H1 (cell line): ENCODE measurements around the gene HOXA10. TPM values are rescaled to one million over a fixed set of nuclear protein-coding genes. Genes with fewer than 3 reads are reported as not detected.

Source experiments
- CTCF ChIA-PET: fragments of 300-600 bp; sonication (Branson Sonifier 250); formaldehyde crosslinking; loops from one replicate; lab custom pipeline; 2021; ENCODE audit not compliant: partially characterized antibody; lab: Charles Lee
- POLR2A ChIA-PET: fragments of 300-600 bp; sonication (Branson Sonifier 250); formaldehyde crosslinking; loops from one replicate; lab custom pipeline; 2021; ENCODE audit warnings: inconsistent platforms; ENCODE audit not compliant: partially characterized antibody; lab: Charles Lee
- DNase-seq, 2 experiments: peaks; one replicate each; pipeline versions ENCODE4 v3.0.0 to v3.0.0-alpha.2; 2010 to 2022; ENCODE audit warnings: low spot score in 2 of 2, low read depth in 1 of 2, mixed read lengths in 1 of 2
- FAIRE-seq: peaks from 2 replicates; lab custom pipeline; 2011; peaks lifted over from hg19 to GRCh38; lab: Jason Lieb, UNC
- H2AFZ ChIP-seq: 2 replicates; pipeline ENCODE4 v1.8.1; 2012; ENCODE audit warnings: low read length, inconsistent platforms
- H2AK5ac ChIP-seq: 2 replicates; pipeline ENCODE4 v1.6.1; 2013; ENCODE audit warnings: low read depth, low read length
- H2BK120ac ChIP-seq: replicated peaks from 2 replicates; pipeline ENCODE3; 2013; ENCODE audit warnings: low read depth, low read length, inconsistent platforms
- H2BK12ac ChIP-seq: 2 replicates; pipeline ENCODE4 v1.6.1; 2013; ENCODE audit warnings: low read depth, low read length
- H2BK15ac ChIP-seq: 2 replicates; pipeline ENCODE4 v1.6.1; 2013; ENCODE audit warnings: low read length
- H2BK20ac ChIP-seq: 2 replicates; pipeline ENCODE4 v1.6.1; 2013; ENCODE audit warnings: low read length
- H2BK5ac ChIP-seq: 2 replicates; pipeline ENCODE4 v1.6.1; 2013; ENCODE audit warnings: low read depth, low read length
- H3K14ac ChIP-seq: 2 replicates; pipeline ENCODE4 v1.6.1; 2013; ENCODE audit warnings: inconsistent platforms; ENCODE audit not compliant: insufficient read length
- H3K18ac ChIP-seq: 2 replicates; pipeline ENCODE4 v1.6.1; 2013; ENCODE audit warnings: low read length; ENCODE audit errors: extremely low read depth
- H3K23ac ChIP-seq: 2 replicates; pipeline ENCODE4 v1.6.1; 2013; ENCODE audit warnings: inconsistent platforms; ENCODE audit not compliant: insufficient read length
- H3K23me2 ChIP-seq: 2 replicates; pipeline ENCODE4 v1.6.1; 2013; ENCODE audit warnings: low read depth, low read length
- H3K27ac ChIP-seq: 2 replicates; pipeline ENCODE4 v1.6.1; 2011; ENCODE audit warnings: low read depth, low read length, inconsistent platforms
- H3K27me3 ChIP-seq, 4 experiments: replicated peaks in 1 of 4; 1 replicate in 1 of 4; 2 replicates in 3 of 4; pipeline versions ENCODE4 v1.6.1 to v1.8.1; 2011 to 2013; ENCODE audit warnings: low read length in 3 of 4, mild to moderate bottlenecking in 3 of 4, inconsistent platforms in 2 of 4, mixed read lengths in 2 of 4, moderate library complexity in 1 of 4; ENCODE audit not compliant: control insufficient read depth in 3 of 4, insufficient read depth in 3 of 4; ENCODE audit errors: extremely low read depth in 1 of 4
- H3K36me3 ChIP-seq, 4 experiments: 2 replicates each; pipeline versions ENCODE4 v1.6.1 to v1.8.1; 2011 to 2013; ENCODE audit warnings: mild to moderate bottlenecking in 4 of 4, low read length in 3 of 4, moderate library complexity in 2 of 4, control low read depth in 1 of 4, inconsistent platforms in 1 of 4; ENCODE audit not compliant: insufficient read depth in 4 of 4, control insufficient read depth in 2 of 4
- H3K4ac ChIP-seq: replicated peaks from 2 replicates; pipeline ENCODE3; 2013; ENCODE audit warnings: low read length, low read depth, mixed read lengths, inconsistent platforms; ENCODE audit not compliant: insufficient read length
- H3K4me1 ChIP-seq, 4 experiments: replicated peaks in 1 of 4; 1 replicate in 1 of 4; 2 replicates in 3 of 4; pipeline versions ENCODE4 v1.6.1 to v1.8.1; 2011 to 2013; ENCODE audit warnings: low read length in 3 of 4, inconsistent platforms in 2 of 4, mixed read lengths in 1 of 4; ENCODE audit not compliant: insufficient read depth in 4 of 4, control insufficient read depth in 3 of 4
- H3K4me2 ChIP-seq, 2 experiments: 2 replicates each; pipeline versions ENCODE4 v1.6.1 to v1.8.1; 2011 to 2013; ENCODE audit warnings: low read depth in 2 of 2, low read length in 2 of 2, control low read depth in 1 of 2, inconsistent platforms in 1 of 2, mild to moderate bottlenecking in 1 of 2; ENCODE audit not compliant: insufficient read depth in 1 of 2
- H3K4me3 ChIP-seq, 4 experiments: fragments of 200-600, 300-600 bp in 1 of 4; sonication (generic), shearing (Covaris generic), sonication (Bioruptor Twin) in 1 of 4; 2 replicates each; pipeline versions ENCODE4 v1.5.1 to v1.8.1; 2011 to 2016; ENCODE audit warnings: low read length in 4 of 4, low read depth in 3 of 4, control low read depth in 2 of 4, inconsistent platforms in 2 of 4, mild to moderate bottlenecking in 2 of 4, mixed read lengths in 1 of 4, moderate library complexity in 1 of 4; ENCODE audit not compliant: insufficient read depth in 2 of 4; ENCODE audit errors: extremely low read depth in 1 of 4
- H3K56ac ChIP-seq: replicated peaks from 2 replicates; pipeline ENCODE3; 2013; ENCODE audit warnings: low read depth, mild to moderate bottlenecking, mixed read lengths, low read length, inconsistent platforms; ENCODE audit not compliant: insufficient read length
- H3K79me1 ChIP-seq: 2 replicates; pipeline ENCODE4 v1.6.1; 2013; ENCODE audit warnings: low read depth, low read length, control low read depth
- H3K79me2 ChIP-seq, 2 experiments: 2 replicates each; pipeline versions ENCODE4 v1.6.1 to v1.8.1; 2012 to 2013; ENCODE audit warnings: low read length in 2 of 2, mild to moderate bottlenecking in 2 of 2, inconsistent platforms in 1 of 2; ENCODE audit not compliant: insufficient read depth in 2 of 2, control insufficient read depth in 1 of 2
- H3K9ac ChIP-seq, 4 experiments: replicated peaks in 1 of 4; 1 replicate in 1 of 4; 2 replicates in 3 of 4; pipeline versions ENCODE4 v1.6.1 to v1.8.1; 2011 to 2013; ENCODE audit warnings: low read depth in 3 of 4, low read length in 3 of 4, control low read depth in 2 of 4, mild to moderate bottlenecking in 2 of 4, moderate library complexity in 2 of 4, inconsistent platforms in 1 of 4; ENCODE audit errors: extremely low read depth in 1 of 4
- H3K9me3 ChIP-seq, 2 experiments: 2 replicates each; pipeline versions ENCODE4 v1.6.1 to v1.8.1; 2012 to 2013; ENCODE audit warnings: mild to moderate bottlenecking in 2 of 2, moderate library complexity in 2 of 2, control low read depth in 1 of 2, inconsistent platforms in 1 of 2, low read depth in 1 of 2, low read length in 1 of 2, mixed read lengths in 1 of 2; ENCODE audit not compliant: insufficient read depth in 2 of 2
- H4K20me1 ChIP-seq, 2 experiments: replicated peaks in 1 of 2; 2 replicates each; pipeline versions ENCODE3 to v1.8.1; 2011 to 2013; ENCODE audit warnings: inconsistent platforms in 2 of 2, low read length in 2 of 2, mild to moderate bottlenecking in 1 of 2; ENCODE audit not compliant: insufficient read depth in 2 of 2, control insufficient read depth in 1 of 2
- H4K5ac ChIP-seq: 2 replicates; pipeline ENCODE4 v1.6.1; 2013; ENCODE audit warnings: low read length, low read depth, mixed read lengths, inconsistent platforms; ENCODE audit not compliant: insufficient read length
- H4K8ac ChIP-seq: 2 replicates; pipeline ENCODE4 v1.8.0; 2013; ENCODE audit warnings: mild to moderate bottlenecking, moderate library complexity, low read length, inconsistent platforms; ENCODE audit not compliant: insufficient read depth; ENCODE audit errors: extremely low read depth
- H4K91ac ChIP-seq: replicated peaks from 2 replicates; pipeline ENCODE3; 2013; ENCODE audit warnings: low read length, mixed read lengths, inconsistent platforms; ENCODE audit not compliant: insufficient read length
- CHD1 ChIP-seq: IDR thresholded peaks from 2 replicates; pipeline ENCODE4 v1.6.1; 2012; ENCODE audit warnings: low read depth, low read length, improper control_type of control experiment
- KDM4A ChIP-seq: IDR thresholded peaks from one replicate; pipeline ENCODE4 v1.7.1; 2012; ENCODE audit warnings: low read depth, mild to moderate bottlenecking, moderate library complexity, low read length, inconsistent platforms; ENCODE audit not compliant: severe bottlenecking
- WGBS, 2 experiments: shearing (Covaris generic) in 1 of 2; methylation state at CpG; one replicate each; pipeline versions ENCODE4 v1.1.6 to v1.1.7; 2013 to 2015; ENCODE audit warnings: low lambda C conversion rate in 2 of 2, mixed read lengths in 2 of 2, inconsistent platforms in 1 of 2, low coverage in 1 of 2, missing lambda C conversion rate in 1 of 2; ENCODE audit not compliant: insufficient replicate concordance in 2 of 2, insufficient coverage in 1 of 2, insufficient read length in 1 of 2; ENCODE audit errors: extremely low coverage in 1 of 2, missing lambda C conversion rate in 1 of 2; 5-methylcytosine and 5-hydroxymethylcytosine counted together
- polyA plus RNA-seq, 7 experiments: library from polyadenylated mRNA; depleted of rRNA in 3 of 7; stranded (reverse) in 5 of 7; unstranded in 2 of 7; fragments of >200 nt in 5 of 7; fragments of 200-250 nt in 2 of 7; gene quantifications; 1 replicate in 5 of 7; 2 replicates in 1 of 7; 4 replicates in 1 of 7; pipeline versions ENCODE4 v1.2.1 to v1.2.3, GENCODE V29; 2011 to 2013; ENCODE audit warnings: missing spikeins in 2 of 7, mixed read lengths in 2 of 7
- total RNA-seq: library from RNA; stranded (reverse); fragmentation: NEBNext Ultra II Directional; extraction: Animal tissue kit (Norgen Biotek cat#: 25700); gene quantifications from 2 replicates; pipeline ENCODE4 v1.2.1, GENCODE V29; 2021
- TF ChIP-seq, protein P1 (sequence below): IDR thresholded peaks from 2 replicates; pipeline ENCODE4 v1.6.1; 2012; ENCODE audit warnings: inconsistent platforms
- TF ChIP-seq, protein P2 (sequence below): IDR thresholded peaks from 2 replicates; pipeline ENCODE4 v1.6.1; 2011; ENCODE audit warnings: low read length, improper control_type of control experiment
- TF ChIP-seq, protein P3 (sequence below): IDR thresholded peaks from 2 replicates; pipeline ENCODE4 v1.6.1; 2011; ENCODE audit warnings: low read depth, mild to moderate bottlenecking, low read length; ENCODE audit not compliant: insufficient read depth

Gene HOXA10
- total and polyA plus RNA-seq, 2 of the 8 experiments (the other 6 are each of a cell fraction or from before 2014, with no cell fraction given): not detected

DNA sequence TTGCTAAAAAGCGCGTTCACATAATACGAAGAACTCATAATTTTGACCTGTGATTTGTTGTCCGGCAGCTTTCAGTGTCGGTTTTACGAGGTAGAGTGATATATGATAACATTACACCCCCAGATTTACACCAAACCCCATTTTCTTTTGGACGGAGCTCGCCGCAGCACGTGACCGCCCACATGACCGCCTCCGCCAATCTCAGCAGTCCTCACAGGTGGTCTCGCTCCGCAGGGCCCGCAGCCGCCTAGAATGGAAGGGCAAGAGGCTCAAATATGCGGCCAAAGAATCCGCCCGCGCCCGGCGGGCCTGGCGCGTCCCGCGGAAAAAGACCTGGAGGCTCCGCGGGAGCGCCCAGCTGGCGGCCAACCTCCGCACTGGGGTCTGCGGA lies 17.6 kb downstream of the HOXA10 start, which contains the start of gene HOXA7:
TSS of gene HOXA7 (minus strand) at position 168 of the 391 bp plus-strand sequence. CDS start at position 38, 130 bp downstream.
- Histone ChIP-seq H3K27ac (no peak within 1 kb of the TSS), H4K8ac (0 out of 2 replicates have a peak within 1 kb of the TSS, but pooled peaks have one; percentile 45), H2BK12ac (no peak within 1 kb of the TSS), H3K14ac (no peak within 1 kb of the TSS), H2BK20ac (no peak within 1 kb of the TSS), H3K4me1 (peaks cover 0 to 2% (median 0%) of the 10 kb centered on the region in 4 experiments; a peak in 3 of 7 replicates), H3K36me3 (peaks cover 0 to 24% (median 0%) of the 10 kb centered on the region in 4 experiments; a peak in 1 of 8 replicates), H2BK120ac (no peak within 1 kb of the TSS), H3K79me2 (no peaks in the 10 kb centered on the region), H3K79me1 (no peaks in the 10 kb centered on the region), H3K23ac (no peak within 1 kb of the TSS), H3K9me3 (peaks cover 0 to 10% of the 10 kb centered on the region in 2 experiments; a peak in 1 of 4 replicates), H2BK5ac (no peak within 1 kb of the TSS), H2AFZ (no peak within 1 kb of the TSS), H4K91ac (no peak within 1 kb of the TSS), H2BK15ac (no peak within 1 kb of the TSS), H3K4me3 (peak within 1 kb of the TSS; percentile 11 to 54 (median 26); a peak in 5 of 8 replicates), H3K23me2 (peaks cover 2% of the 10 kb centered on the region; the same call in 1 of the 2 replicates), H3K27me3 (peaks cover 98 to 100% (median 100%) of the 10 kb centered on the region in 4 experiments), H3K4me2 (peak within 1 kb of the TSS; percentile 40 to 59), H4K20me1 (peaks cover 24 to 48% of the 10 kb centered on the region in 2 experiments), H3K56ac (no peak within 1 kb of the TSS), H3K18ac (no peak within 1 kb of the TSS), H3K4ac (no peak within 1 kb of the TSS), H2AK5ac (peak within 1 kb of the TSS; percentile 60; the same call in 1 of the 2 replicates), H4K5ac (no peak within 1 kb of the TSS), H3K9ac (no peak within 1 kb of the TSS)
- FAIRE-seq (no peak), DNase-seq (peak in 1 of 2 experiments; percentile 66)
- POLR2A ChIA-PET: interaction anchor here (1.0 kb wide), 1 partner anchor 10 kb away, joined by 4 read pairs; no protein-coding TSS in a partner anchor
- TF ChIP-seq, protein P1, sequence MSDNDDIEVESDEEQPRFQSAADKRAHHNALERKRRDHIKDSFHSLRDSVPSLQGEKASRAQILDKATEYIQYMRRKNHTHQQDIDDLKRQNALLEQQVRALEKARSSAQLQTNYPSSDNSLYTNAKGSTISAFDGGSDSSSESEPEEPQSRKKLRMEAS: peak; percentile 64
- no peak for TF ChIP-seq CHD1
- TF ChIP-seq, protein P2, sequence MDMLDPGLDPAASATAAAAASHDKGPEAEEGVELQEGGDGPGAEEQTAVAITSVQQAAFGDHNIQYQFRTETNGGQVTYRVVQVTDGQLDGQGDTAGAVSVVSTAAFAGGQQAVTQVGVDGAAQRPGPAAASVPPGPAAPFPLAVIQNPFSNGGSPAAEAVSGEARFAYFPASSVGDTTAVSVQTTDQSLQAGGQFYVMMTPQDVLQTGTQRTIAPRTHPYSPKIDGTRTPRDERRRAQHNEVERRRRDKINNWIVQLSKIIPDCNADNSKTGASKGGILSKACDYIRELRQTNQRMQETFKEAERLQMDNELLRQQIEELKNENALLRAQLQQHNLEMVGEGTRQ: peak; percentile 99
- TF ChIP-seq KDM4A: peak; percentile 85
- TF ChIP-seq, protein P3, sequence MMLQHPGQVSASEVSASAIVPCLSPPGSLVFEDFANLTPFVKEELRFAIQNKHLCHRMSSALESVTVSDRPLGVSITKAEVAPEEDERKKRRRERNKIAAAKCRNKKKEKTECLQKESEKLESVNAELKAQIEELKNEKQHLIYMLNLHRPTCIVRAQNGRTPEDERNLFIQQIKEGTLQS: peak; percentile 99
- WGBS, 2 experiments: 10% methylated on average over 23 of the region's 33 CpGs; no CpG with 5 or more reads in 1 of the 2 experiments
- CTCF ChIA-PET: interaction anchor here (0.7 to 2.0 kb wide), 11 partner anchors 8 to 53 kb away, joined by 3 to 16 read pairs (median 5); partner anchors contain the start of gene HOXA5
